Measurements from ENCODE around the gene MARCHF3.
A peak's percentile ranks its signal among the peaks of the same experiment; 100 is the strongest.
"Not testable (repeated sequence)": the region's sequence is repeated elsewhere in the genome, so short reads cannot be mapped to it uniquely, and the experiment has no call there.

The MARCHF3 gene

GRCh38 chr5:127051591-127051990, 21.2 kb upstream of the MARCHF3 start:
- DNase-seq (ENCODE audit: low read depth, low spot score): no peak

- DNase-seq (ENCODE audit: low read depth, low spot score): no peak
These were observed 16.1 kb upstream of the MARCHF3 start for GRCh38 chr5:127046343-127047072.

GRCh38 chr5:127042593-127042992, 12.2 kb upstream of the MARCHF3 start:
- DNase-seq (ENCODE audit: low read depth, low spot score): no peak

GRCh38 chr5:127041571-127041970, 11.2 kb upstream of the MARCHF3 start:
- DNase-seq (ENCODE audit: low read depth, low spot score): no peak

- DNase-seq (ENCODE audit: low read depth, low spot score): no peak
These were observed 10.6 kb upstream of the MARCHF3 start for GRCh38 chr5:127040796-127041520.

GRCh38 chr5:127038550-127038949, 8.2 kb upstream of the MARCHF3 start:
- DNase-seq (ENCODE audit: low read depth, low spot score): no peak

GRCh38 chr5:127031863-127032232, 1.5 kb upstream of the MARCHF3 start:
- no peak for DNase-seq (ENCODE audit: low read depth, low spot score)

- no peak for DNase-seq (ENCODE audit: low read depth, low spot score)
These were observed 947 bp upstream of the MARCHF3 start for GRCh38 chr5:127031147-127031862.

GRCh38 chr5:127029581-127030258, 638 bp downstream of the MARCHF3 start:
- peak; percentile 21 for DNase-seq (ENCODE audit: low read depth, low spot score)

GRCh38 chr5:127028822-127029457, 1.4 kb downstream of the MARCHF3 start:
- peak; percentile 62 for DNase-seq (ENCODE audit: low read depth, low spot score)

- no peak for DNase-seq (ENCODE audit: low read depth, low spot score)
These were observed 2.8 kb downstream of the MARCHF3 start for GRCh38 chr5:127027539-127027938.

GRCh38 chr5:127026166-127026565, 4.2 kb downstream of the MARCHF3 start:
- DNase-seq (ENCODE audit: low read depth, low spot score): no peak

GRCh38 chr5:127025467-127025866, 4.9 kb downstream of the MARCHF3 start:
- no peak for DNase-seq (ENCODE audit: low read depth, low spot score)

- no peak for DNase-seq (ENCODE audit: low read depth, low spot score)
These were observed 5.5 kb downstream of the MARCHF3 start for GRCh38 chr5:127024821-127025220.

- DNase-seq (ENCODE audit: low read depth, low spot score): not testable (repeated sequence)
These were observed 6.7 kb downstream of the MARCHF3 start for GRCh38 chr5:127023552-127024191.

- DNase-seq (ENCODE audit: low read depth, low spot score): no peak
These were observed 7.5 kb downstream of the MARCHF3 start for GRCh38 chr5:127022846-127023245.

- DNase-seq (ENCODE audit: low read depth, low spot score): no peak
These were observed 10.4 kb downstream of the MARCHF3 start for GRCh38 chr5:127019928-127020327.

GRCh38 chr5:127016722-127017121, 13.6 kb downstream of the MARCHF3 start:
- not testable (repeated sequence) for DNase-seq (ENCODE audit: low read depth, low spot score)

- no peak for DNase-seq (ENCODE audit: low read depth, low spot score)
These were observed 14.6 kb downstream of the MARCHF3 start for GRCh38 chr5:127015716-127016115.

- DNase-seq (ENCODE audit: low read depth, low spot score): no peak
These were observed 15.8 kb downstream of the MARCHF3 start for GRCh38 chr5:127014573-127014972.

- no peak for DNase-seq (ENCODE audit: low read depth, low spot score)
These were observed 17.0 kb downstream of the MARCHF3 start for GRCh38 chr5:127013407-127013806.
